COLO668 (cell line): ENCODE measurements around the gene ITPRIPL2.

Experiments
- DNase-seq: peaks from one replicate; lab custom pipeline; 2025; ENCODE audit not compliant: unreplicated experiment; lab: John Stamatoyannopoulos, UW

ITPRIPL2 gene

GRCh38 chr16:19119564-19119963 lies 5.8 kb downstream of the ITPRIPL2 start:
- no peak for DNase-seq

GRCh38 chr16:19123535-19124178 lies 9.9 kb downstream of the ITPRIPL2 start:
- DNase-seq = peak; percentile 6

GRCh38 chr16:19126300-19126699 lies 12.5 kb downstream of the ITPRIPL2 start:
- no peak for DNase-seq

DNA sequence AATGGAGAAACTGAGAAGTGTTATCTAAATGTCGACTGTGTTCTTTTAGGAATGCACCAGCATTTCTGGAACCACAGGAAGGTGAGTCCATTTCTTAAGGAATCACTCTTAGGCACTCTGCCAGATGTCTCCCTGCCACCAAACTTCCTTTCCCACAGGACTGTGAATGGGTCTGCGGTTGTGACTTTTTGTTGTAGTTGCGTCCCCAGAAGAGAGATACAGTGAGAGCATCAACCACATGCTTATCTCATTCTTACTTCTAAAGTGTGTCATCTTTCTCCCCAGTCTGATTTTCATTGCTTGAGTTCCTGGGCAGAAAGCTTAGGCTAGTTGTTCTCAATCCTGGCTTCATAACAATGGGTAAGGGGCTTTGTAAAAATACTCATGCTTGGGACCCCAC lies 13.4 kb downstream of the ITPRIPL2 start:
- no peak for DNase-seq

DNA sequence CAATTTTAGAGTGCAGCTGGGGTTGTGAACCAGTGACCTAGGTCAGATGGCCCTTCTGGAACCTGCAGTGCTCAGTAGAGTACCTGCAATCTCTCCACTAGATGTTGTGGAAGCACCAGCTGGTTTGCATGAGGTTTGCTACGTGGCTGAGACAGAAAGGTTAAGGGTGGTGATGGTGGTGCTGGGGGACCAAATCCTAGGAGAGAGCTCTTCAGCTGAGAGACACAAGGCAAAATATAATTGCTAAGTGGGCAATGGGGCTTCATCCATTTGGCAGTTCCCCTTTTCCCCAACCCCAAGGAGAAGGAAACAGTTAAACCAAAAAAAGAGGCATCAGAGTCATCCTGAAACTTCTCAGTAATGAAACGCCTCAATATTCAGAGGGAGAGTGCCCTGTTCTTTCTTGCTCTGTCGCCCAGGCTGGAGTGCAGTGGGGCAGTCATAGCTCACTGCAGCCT lies 13.9 kb downstream of the ITPRIPL2 start:
- no peak for DNase-seq

DNA sequence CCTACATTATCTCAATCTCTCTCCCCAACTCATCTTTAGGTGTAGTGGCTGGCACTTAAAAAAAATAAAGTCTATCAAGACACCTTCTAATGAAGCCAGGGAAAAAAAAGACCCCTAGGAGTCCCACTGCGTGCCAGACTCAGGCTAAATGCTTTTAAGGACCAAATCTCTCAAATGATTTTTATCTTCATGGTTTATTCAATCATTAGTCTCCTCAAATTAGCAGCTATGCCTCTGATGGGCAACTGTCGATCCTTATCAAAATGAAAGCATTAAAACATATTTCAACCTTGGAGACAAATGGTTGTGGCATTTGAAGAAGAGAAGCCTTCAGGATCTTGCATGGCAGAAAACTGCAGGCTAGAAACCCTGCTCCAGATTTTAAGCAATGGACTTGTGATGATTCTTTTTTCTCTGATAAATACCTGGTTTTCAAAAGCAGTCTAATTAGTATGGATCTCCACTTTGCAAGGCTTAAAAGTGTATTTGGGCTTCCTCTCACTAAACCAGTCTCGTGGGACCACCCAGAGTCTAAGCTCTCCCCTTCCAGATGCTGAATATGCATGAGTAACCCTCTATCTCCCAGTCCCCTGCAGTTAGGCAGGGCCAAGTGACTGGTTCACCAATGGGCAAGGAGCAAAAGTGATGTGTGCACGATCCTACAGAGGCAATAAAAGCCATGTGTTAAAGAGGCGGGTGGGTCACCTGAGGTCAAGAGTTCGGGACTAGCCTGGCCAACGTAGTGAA lies 14.9 kb downstream of the ITPRIPL2 start:
- DNase-seq = no peak

DNA sequence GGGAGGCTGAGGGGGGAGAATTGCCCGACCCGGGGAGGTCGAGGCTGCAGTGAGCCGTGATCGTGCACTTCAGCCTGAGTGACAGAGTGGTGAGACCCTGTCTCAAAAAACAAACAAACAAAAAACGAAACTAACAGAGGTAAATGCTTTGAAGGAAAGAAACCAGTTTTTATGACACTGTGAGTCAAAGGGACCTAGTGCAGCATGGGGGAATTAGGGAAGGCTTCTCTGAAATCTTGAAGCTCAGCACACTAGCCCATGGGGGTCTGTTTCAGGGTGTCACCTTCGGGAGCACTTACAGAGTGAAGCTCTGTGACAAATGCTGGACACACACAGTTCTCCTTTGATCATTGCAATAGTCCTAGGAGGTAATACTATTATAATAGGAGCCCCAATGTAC lies 16.6 kb downstream of the ITPRIPL2 start:
- no peak for DNase-seq

- no peak for DNase-seq
Observed at GRCh38 chr16:19130852-19131824, 17.4 kb downstream of the ITPRIPL2 start.

DNA sequence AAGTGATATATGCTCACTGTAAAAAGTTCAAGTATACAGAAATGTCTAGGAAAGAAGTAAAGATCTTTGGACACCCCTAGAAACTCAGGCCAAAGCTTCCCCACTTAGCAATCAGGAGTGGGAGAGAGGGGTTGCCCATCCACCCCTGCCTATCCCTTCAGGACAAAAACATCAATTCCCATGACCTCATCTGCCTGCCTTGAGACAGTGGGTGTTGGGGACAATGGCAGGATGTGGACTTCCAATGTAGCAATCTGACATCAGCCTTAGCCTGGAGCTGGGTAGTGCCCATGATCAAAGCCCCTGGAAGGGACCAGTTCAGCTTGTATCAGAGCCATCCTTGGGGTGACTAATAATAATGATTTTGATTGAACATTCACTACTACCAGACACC lies 18.1 kb downstream of the ITPRIPL2 start:
- DNase-seq = no peak

DNA sequence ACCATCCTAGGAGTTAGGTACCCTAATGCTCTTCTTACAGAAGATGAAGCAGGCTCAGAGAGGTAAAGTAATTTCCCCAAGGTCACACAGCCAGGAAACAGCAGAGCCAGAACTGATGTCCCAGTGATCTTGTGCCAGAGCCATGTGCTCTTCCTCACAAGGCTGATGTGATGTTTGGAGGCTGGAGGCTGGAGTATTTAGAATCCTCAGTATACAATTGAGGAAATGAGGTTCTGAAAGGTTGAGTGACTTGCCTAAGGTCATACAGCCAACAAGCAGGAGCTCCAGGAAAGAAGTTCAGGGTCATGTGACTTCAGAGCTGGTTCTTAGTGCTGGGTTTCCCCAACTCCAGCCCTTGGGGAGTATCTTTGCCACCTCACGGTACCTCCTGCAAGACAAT lies 18.5 kb downstream of the ITPRIPL2 start:
- DNase-seq = no peak

GRCh38 chr16:19132898-19133297 lies 19.1 kb downstream of the ITPRIPL2 start:
- DNase-seq = no peak

DNA sequence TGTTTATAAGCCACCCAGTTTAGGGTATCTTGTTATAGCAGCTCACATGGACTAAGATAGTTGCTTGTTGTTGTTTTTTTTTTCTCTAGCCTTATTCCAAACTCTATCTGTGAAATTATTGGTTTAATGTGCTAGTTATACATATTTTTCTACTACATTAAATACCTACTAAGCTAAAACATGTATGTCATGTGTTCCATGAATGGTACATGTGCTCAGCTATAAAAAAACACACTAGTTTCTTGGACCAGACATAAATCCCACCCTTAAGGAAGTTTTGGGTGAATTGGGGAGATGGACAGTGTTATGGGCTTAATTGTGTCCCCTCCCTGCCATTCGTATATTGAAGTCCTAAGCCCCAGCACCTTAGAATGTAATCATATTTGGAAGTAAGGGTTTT lies 19.8 kb downstream of the ITPRIPL2 start:
- no peak for DNase-seq

- DNase-seq = no peak
Observed at GRCh38 chr16:19135201-19135842, 21.6 kb downstream of the ITPRIPL2 start.

GRCh38 chr16:19135896-19136438 lies 22.2 kb downstream of the ITPRIPL2 start:
- DNase-seq = peak; percentile 73

GRCh38 chr16:19136549-19137196 lies 22.9 kb downstream of the ITPRIPL2 start:
- peak; percentile 7 for DNase-seq

DNA sequence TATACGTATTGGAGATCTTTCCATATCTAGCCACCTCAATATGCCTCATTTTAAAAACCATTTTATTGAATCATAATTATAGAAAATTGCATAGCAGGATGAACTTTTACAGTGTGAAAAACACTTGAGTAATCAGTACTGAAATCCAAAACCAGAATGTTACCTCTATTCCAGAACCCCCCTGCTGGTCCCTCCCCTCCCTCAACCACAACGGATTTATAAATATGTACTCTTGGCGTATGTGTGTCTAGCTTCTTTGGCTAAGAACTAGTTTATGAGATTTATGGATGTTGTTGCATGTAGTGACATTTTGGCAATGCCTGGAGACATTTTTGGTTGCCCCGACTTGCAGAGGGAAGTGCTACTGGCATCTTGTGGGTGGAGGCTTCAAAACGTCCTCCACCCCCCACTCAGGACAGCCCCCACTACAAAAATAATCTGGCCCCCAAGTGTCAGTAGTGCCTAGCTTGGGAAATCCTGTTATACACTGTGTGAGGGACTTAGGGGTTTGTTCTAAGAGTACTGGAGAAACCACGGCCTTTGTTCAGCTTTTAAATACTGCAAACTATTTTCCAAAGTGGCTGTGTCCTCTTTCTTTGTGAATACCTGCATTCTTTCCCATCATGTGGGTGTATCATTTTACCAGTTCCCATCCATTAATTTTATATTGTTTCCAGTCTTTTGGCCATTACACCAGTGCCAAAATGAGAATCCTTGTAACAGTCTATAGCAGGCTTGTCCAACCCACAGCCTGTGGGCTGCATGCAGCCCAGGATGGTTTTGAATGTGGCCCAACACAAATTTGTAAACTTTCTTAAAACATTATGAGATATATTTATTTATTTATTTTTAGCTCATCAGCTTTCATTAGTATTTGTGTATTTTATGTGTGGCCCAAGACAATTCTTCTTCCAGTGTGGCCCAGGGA lies 23.7 kb downstream of the ITPRIPL2 start:
- no peak for DNase-seq

GRCh38 chr16:19138601-19139000 lies 24.8 kb downstream of the ITPRIPL2 start:
- peak; percentile 58 for DNase-seq

- DNase-seq = no peak
Observed at GRCh38 chr16:19139436-19140091, 25.8 kb downstream of the ITPRIPL2 start.

GRCh38 chr16:19140396-19140795 lies 26.6 kb downstream of the ITPRIPL2 start:
- no peak for DNase-seq
